ENCODE measurements around the gene CERS3. TPM values are rescaled to one million over a fixed set of nuclear protein-coding genes. Genes with fewer than 3 reads are reported as not detected.
A peak's percentile ranks its signal among the peaks of the same experiment; 100 is the strongest.

Gene CERS3
- total and polyA plus RNA-seq, 2 of the 4 experiments (the other 2 are of a cell fraction): not detected

GRCh38 chr15:100569391-100569790, 40.6 kb upstream of the CERS3 start:
- H3K4me3 ChIP-seq (ENCODE audit: insufficient read depth, low read depth, low read length): no peak overlapping the region
- H3K56ac ChIP-seq (ENCODE audit: extremely low read depth, insufficient read depth, low read length): no peak overlapping the region
- WGBS, 2 experiments (ENCODE audit: extremely low coverage in 2 of 2, insufficient read length in 1 of 2): no CpG with 5 or more reads among the region's 8 CpGs
- no peak overlapping the region for H2AK5ac ChIP-seq (ENCODE audit: low read depth, low read length)
- ChIA-PET POLR2A (ENCODE audit: unreplicated experiment) (no interaction called here), CTCF (interaction anchor here (0.6 kb wide), 1 partner anchor 220 kb away, joined by 3 read pairs; no protein-coding TSS in a partner anchor)
- H2BK20ac ChIP-seq (ENCODE audit: low read depth, low read length): no peak overlapping the region
- no peak overlapping the region for H3K14ac ChIP-seq (replicated peaks; ENCODE audit: low read depth, low read length)
- H2BK15ac ChIP-seq (ENCODE audit: low read depth, low read length): no peak overlapping the region
- H2AK9ac ChIP-seq (replicated peaks; ENCODE audit: low read depth, low read length, poor library complexity): no peak overlapping the region
- H3K23ac ChIP-seq (ENCODE audit: low read depth, low read length): no peak overlapping the region
- H3K27me3 ChIP-seq (ENCODE audit: control insufficient read depth, insufficient read depth, low read length): no peaks in the 10 kb centered on the region
- no peak overlapping the region for H4K8ac ChIP-seq (ENCODE audit: low read depth in 2 of 2, low read length in 2 of 2)
- H3K4me1 ChIP-seq (ENCODE audit: control insufficient read depth, insufficient read depth, low read length): 0 out of 2 replicates have a peak, but pooled peaks cover 2% of the 10 kb centered on the region
- no peaks in the 10 kb centered on the region; a peak in 2 of 4 replicates for H3K79me1 ChIP-seq (ENCODE audit: low read depth in 1 of 2, low read length in 2 of 2)
- H2BK120ac ChIP-seq (ENCODE audit: low read depth, low read length): no peak overlapping the region
- no peak overlapping the region for H4K5ac ChIP-seq (ENCODE audit: low read depth, low read length)
- dilution Hi-C loops (cut with HindIII; ENCODE audit: low sequenced_read_pairs, unreplicated experiment) (no loop called here), intact Hi-C loops (cut with micrococcal nuclease) (no loop called here), in situ Hi-C loops (cut with MboI; ENCODE audit: low sequenced_read_pairs) (loop anchor here (10.0 kb wide), 1 partner anchor 635 kb away; no protein-coding TSS in a partner anchor)
- H3K9me1 ChIP-seq (ENCODE audit: insufficient read depth, low read length): no peaks in the 10 kb centered on the region
- no peak overlapping the region for H3K27ac ChIP-seq (ENCODE audit: insufficient read depth, low read length)
- no TSS peak for BruUV-seq (replicated peaks)
- H3K4me2 ChIP-seq (ENCODE audit: low read depth, low read length): no peak overlapping the region
- peak; percentile 54 for DNase-seq
- no peak overlapping the region for H2AFZ ChIP-seq (replicated peaks; ENCODE audit: low read length, poor library complexity)
- H2BK5ac ChIP-seq (ENCODE audit: low read depth, low read length, poor library complexity, severe bottlenecking): no peak overlapping the region
- H3K9ac ChIP-seq (ENCODE audit: low read depth, low read length): no peak overlapping the region
- no peaks in the 10 kb centered on the region for H4K20me1 ChIP-seq (ENCODE audit: insufficient read depth, low read length)
- no peak overlapping the region for H3K18ac ChIP-seq (ENCODE audit: low read depth, low read length)
- peaks cover 8% of the 10 kb centered on the region for H3K36me3 ChIP-seq (ENCODE audit: control insufficient read depth, insufficient read depth, low read length)
- H3K9me3 ChIP-seq (ENCODE audit: control insufficient read depth, insufficient read depth, low read length): no peaks in the 10 kb centered on the region
- no peak overlapping the region for H3K4ac ChIP-seq (ENCODE audit: low read depth, low read length)
- no peak for TF ChIP-seq NFE2L2 (IDR thresholded peaks at IDR 0.05; ENCODE audit: low read depth, low read length)
- TF ChIP-seq CEBPB (IDR thresholded peaks at IDR 0.05; ENCODE audit: low read depth, low read length): 0 out of 2 replicates have a peak, but pooled peaks have one; percentile 7
- no peak overlapping the region for H4K91ac ChIP-seq (ENCODE audit: insufficient read depth, low read depth, low read length)
- ATAC-seq (ENCODE audit: low read depth): peak; percentile 57
